CD14-positive monocyte (primary cell): ENCODE results near the gene BAZ2B. TPM values are rescaled to one million over a fixed set of nuclear protein-coding genes. Genes with fewer than 3 reads are reported as not detected.
A peak's percentile ranks its signal among the peaks of the same experiment; 100 is the strongest.

Experiments used
- DNase-seq, 3 donors: peaks; one replicate each; pipeline ENCODE4 v3.0.0-alpha.2; 2011 to 2022
- H2AFZ ChIP-seq: 2 replicates; pipeline ENCODE4 v1.6.0; 2012; ENCODE audit warnings: mild to moderate bottlenecking, low read depth, low read length, inconsistent platforms; ENCODE audit not compliant: insufficient read depth, poor library complexity, severe bottlenecking
- H3K27ac ChIP-seq, 2 donors: 1 replicate in 1 of 2; 2 replicates in 1 of 2; pipeline ENCODE4 v1.5.1; 2012 to 2013; ENCODE audit warnings: low read length in 2 of 2, control low read depth in 1 of 2, inconsistent platforms in 1 of 2, low read depth in 1 of 2, mild to moderate bottlenecking in 1 of 2
- H3K27me3 ChIP-seq, 2 donors: one replicate each; pipeline versions ENCODE4 v1.6.0 to v1.6.1; 2011 to 2013; ENCODE audit warnings: low read length in 2 of 2; ENCODE audit not compliant: control insufficient read depth in 2 of 2, insufficient read depth in 2 of 2
- H3K36me3 ChIP-seq, 2 donors: replicated peaks in 1 of 2; 1 replicate in 1 of 2; 2 replicates in 1 of 2; pipeline versions ENCODE4 v1.5.1 to v1.6.1; 2012 to 2013; ENCODE audit warnings: low read length in 2 of 2, control low read depth in 1 of 2, inconsistent platforms in 1 of 2, mild to moderate bottlenecking in 1 of 2; ENCODE audit not compliant: insufficient read depth in 2 of 2, control insufficient read depth in 1 of 2
- H3K4me1 ChIP-seq, 2 donors: 1 replicate in 1 of 2; 2 replicates in 1 of 2; pipeline versions ENCODE4 v1.5.1 to v1.6.1; 2012 to 2013; ENCODE audit warnings: low read length in 2 of 2, control low read depth in 1 of 2, inconsistent platforms in 1 of 2, mild to moderate bottlenecking in 1 of 2, moderate library complexity in 1 of 2; ENCODE audit not compliant: insufficient read depth in 2 of 2, control insufficient read depth in 1 of 2
- H3K4me2 ChIP-seq: replicated peaks from 2 replicates; pipeline ENCODE3; 2012; ENCODE audit warnings: low read length, moderate library complexity, mild to moderate bottlenecking; ENCODE audit not compliant: poor library complexity, severe bottlenecking; ENCODE audit errors: extremely low read depth
- H3K4me3 ChIP-seq, 3 experiments: fragments of 200-600 bp in 1 of 3; sonication (generic) in 1 of 3; replicated peaks in 1 of 3; 1 replicate in 2 of 3; 2 replicates in 1 of 3; pipeline ENCODE4 v1.5.1; 2011 to 2013; ENCODE audit warnings: low read length in 3 of 3, mild to moderate bottlenecking in 3 of 3, control low read depth in 2 of 3, low read depth in 2 of 3, inconsistent platforms in 1 of 3, moderate library complexity in 1 of 3
- H3K79me2 ChIP-seq: 2 replicates; pipeline ENCODE4 v1.6.0; 2012; ENCODE audit warnings: mild to moderate bottlenecking, control low read depth, inconsistent platforms, low read length, moderate library complexity; ENCODE audit not compliant: insufficient read depth
- H3K9ac ChIP-seq: 2 replicates; pipeline ENCODE4 v1.6.0; 2017; ENCODE audit warnings: low read length, mild to moderate bottlenecking; ENCODE audit not compliant: insufficient read depth, poor library complexity, severe bottlenecking
- H3K9me3 ChIP-seq, 2 donors: replicated peaks in 1 of 2; 1 replicate in 1 of 2; 2 replicates in 1 of 2; pipeline versions ENCODE4 v1.5.1 to v1.6.1; 2012 to 2013; ENCODE audit warnings: low read length in 2 of 2, control low read depth in 1 of 2; ENCODE audit not compliant: control insufficient read depth in 1 of 2, insufficient read depth in 1 of 2
- H4K20me1 ChIP-seq: 2 replicates; pipeline ENCODE4 v1.6.0; 2012; ENCODE audit warnings: mild to moderate bottlenecking, low read length, control low read depth, moderate library complexity; ENCODE audit not compliant: insufficient read depth
- H3K27ac Mint-ChIP-seq, 7 donors: one replicate each; pipeline ENCODE4 v1.8.0; 2020; ENCODE audit warnings: mild to moderate bottlenecking in 7 of 7, mixed read lengths in 7 of 7, moderate library complexity in 6 of 7, inconsistent platforms in 2 of 7
- H3K27me3 Mint-ChIP-seq, 3 donors: one replicate each; pipeline ENCODE4 v1.8.0; 2021 to 2022; ENCODE audit warnings: low read depth in 3 of 3, mild to moderate bottlenecking in 3 of 3, mixed read lengths in 3 of 3, moderate library complexity in 3 of 3, inconsistent platforms in 1 of 3
- H3K36me3 Mint-ChIP-seq, 2 donors: one replicate each; pipeline ENCODE4 v1.8.0; 2020; ENCODE audit warnings: mixed read lengths in 2 of 2, inconsistent platforms in 1 of 2, mild to moderate bottlenecking in 1 of 2
- H3K4me1 Mint-ChIP-seq: one replicate; pipeline ENCODE4 v1.8.0; 2020; ENCODE audit warnings: mild to moderate bottlenecking, mixed read lengths
- H3K4me3 Mint-ChIP-seq, 2 donors: one replicate each; pipeline ENCODE4 v1.8.0; 2020; ENCODE audit warnings: mild to moderate bottlenecking in 2 of 2, mixed read lengths in 2 of 2, moderate library complexity in 1 of 2
- H3K9me3 Mint-ChIP-seq, 7 donors: one replicate each; pipeline ENCODE4 v1.8.0; 2020 to 2022; ENCODE audit warnings: mixed read lengths in 7 of 7, mild to moderate bottlenecking in 6 of 7, moderate library complexity in 6 of 7, inconsistent platforms in 2 of 7
- CTCF ChIP-seq: fragments of 200-600 bp; IDR thresholded peaks from one replicate; pipeline ENCODE4 v1.8.0; 2022; ENCODE audit warnings: antibody characterized with exemption, mild to moderate bottlenecking
- WGBS: methylation state at CpG from one replicate; pipeline ENCODE4 v1.1.5; 2013; ENCODE audit warnings: missing lambda C conversion rate; ENCODE audit not compliant: insufficient coverage; 5-methylcytosine and 5-hydroxymethylcytosine counted together
- intact Hi-C, 2 donors: fragments of 100-400 bp; cut with micrococcal nuclease; formaldehyde crosslinking; loops; one replicate each; pipeline versions ENCODE4 v1.15.0 to v1.15.1; 2023
- polyA plus RNA-seq, 3 donors: library from polyadenylated mRNA; depleted of rRNA in 1 of 3; unstranded in 2 of 3; stranded (reverse) in 1 of 3; fragments of 300-500 nt in 2 of 3; fragments of >200 nt in 1 of 3; fragmentation: Illumina TruSeq in 2 of 3; gene quantifications; 1 replicate in 2 of 3; 2 replicates in 1 of 3; pipeline ENCODE4 v1.2.3, GENCODE V29; 2012 to 2021

BAZ2B gene
- polyA plus RNA-seq, 3 donors: 12.9 to 34.2 (median 31.6) TPM

- H3K9me3 Mint-ChIP-seq: peaks cover 0 to 2% (median 0%) of the 10 kb centered on the region in 7 donors
- peak overlapping the region; percentile 31 to 88 (median 72) for H3K27ac Mint-ChIP-seq
- DNase-seq: peak in 2 of 3 donors; percentile 22 to 29
- Histone ChIP-seq H3K36me3 (no peaks in the 10 kb centered on the region), H2AFZ (no peak overlapping the region), H3K4me1 (peaks cover 14 to 27% of the 10 kb centered on the region in 2 donors), H3K79me2 (peaks cover 87% of the 10 kb centered on the region), H3K9ac (no peak overlapping the region), H3K4me3 (no peak overlapping the region), H3K9me3 (no peaks in the 10 kb centered on the region), H3K27ac (peak overlapping the region in 1 of 2 donors; percentile 66), H3K4me2 (no peak overlapping the region), H4K20me1 (peaks cover 16% of the 10 kb centered on the region), H3K27me3 (no peaks in the 10 kb centered on the region)
- peaks cover 35% of the 10 kb centered on the region for H3K4me1 Mint-ChIP-seq
- no peaks in the 10 kb centered on the region for H3K27me3 Mint-ChIP-seq
- peak; percentile 21 for TF ChIP-seq CTCF
- WGBS: 83% methylated on average over 2 of the region's 5 CpGs
- intact Hi-C loops: no loop called here
- no peak overlapping the region for H3K4me3 Mint-ChIP-seq
- H3K36me3 Mint-ChIP-seq: peaks cover 6 to 9% of the 10 kb centered on the region in 2 donors
Observed at GRCh38 chr2:159557437-159558034, 58.8 kb downstream of the BAZ2B start.

- peaks cover 87% of the 10 kb centered on the region for H3K79me2 ChIP-seq
- H4K20me1 ChIP-seq: peaks cover 18% of the 10 kb centered on the region
- peak overlapping the region; percentile 39 for H3K4me2 ChIP-seq
- no peaks in the 10 kb centered on the region for H3K9me3 ChIP-seq
- no CpG with 5 or more reads among the region's 4 CpGs for WGBS
- H3K4me3 ChIP-seq: no peak overlapping the region
- H3K4me1 ChIP-seq: peaks cover under 1 to 10% of the 10 kb centered on the region in 2 donors
- H3K27me3 Mint-ChIP-seq: no peaks in the 10 kb centered on the region
- H3K27me3 ChIP-seq: no peaks in the 10 kb centered on the region
- peaks cover 0 to under 1% (median 0%) of the 10 kb centered on the region in 7 donors for H3K9me3 Mint-ChIP-seq
- H2AFZ ChIP-seq: no peak overlapping the region
- peaks cover 23% of the 10 kb centered on the region for H3K4me1 Mint-ChIP-seq
- peaks cover 3 to 5% of the 10 kb centered on the region in 2 donors for H3K36me3 Mint-ChIP-seq
- no peak overlapping the region for H3K4me3 Mint-ChIP-seq
- no peak for TF ChIP-seq CTCF
- intact Hi-C loops: no loop called here
- H3K27ac Mint-ChIP-seq: peak overlapping the region; percentile 32 to 89 (median 80)
- DNase-seq: peak; percentile 64 to 77 (median 70)
- H3K27ac ChIP-seq: peak overlapping the region; percentile 23 to 74
- peak overlapping the region; percentile 15 for H3K9ac ChIP-seq
- no peaks in the 10 kb centered on the region for H3K36me3 ChIP-seq
Observed at GRCh38 chr2:159555651-159556392, 60.5 kb downstream of the BAZ2B start.
